ENCODE results near the gene PROK2.

The PROK2 gene

DNA sequence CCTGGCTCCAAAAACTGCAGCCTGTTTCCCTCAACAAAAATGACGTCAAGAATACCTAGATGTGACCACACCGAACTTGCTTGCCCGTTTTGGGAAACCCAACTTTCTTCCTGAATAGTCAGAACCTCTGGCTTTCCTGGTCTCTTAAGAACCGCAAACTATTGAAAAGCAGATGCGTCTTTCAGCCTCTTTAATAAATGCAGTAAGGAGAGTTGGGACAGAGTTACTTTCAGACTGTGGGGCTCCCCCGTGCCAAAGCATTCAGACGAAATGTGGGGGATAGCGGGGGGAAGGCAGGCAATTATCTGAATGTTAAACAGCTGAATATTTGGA is 1.2 kb upstream of the PROK2 start:
- DNase-seq, result no peak

- DNase-seq, result no peak
Observed at GRCh38 chr3:71785532-71786216, 726 bp upstream of the PROK2 start.

GRCh38 chr3:71784201-71784913 is 591 bp downstream of the PROK2 start:
- DNase-seq, result no peak

GRCh38 chr3:71783152-71783551 is 1.8 kb downstream of the PROK2 start:
- no peak for DNase-seq

DNA sequence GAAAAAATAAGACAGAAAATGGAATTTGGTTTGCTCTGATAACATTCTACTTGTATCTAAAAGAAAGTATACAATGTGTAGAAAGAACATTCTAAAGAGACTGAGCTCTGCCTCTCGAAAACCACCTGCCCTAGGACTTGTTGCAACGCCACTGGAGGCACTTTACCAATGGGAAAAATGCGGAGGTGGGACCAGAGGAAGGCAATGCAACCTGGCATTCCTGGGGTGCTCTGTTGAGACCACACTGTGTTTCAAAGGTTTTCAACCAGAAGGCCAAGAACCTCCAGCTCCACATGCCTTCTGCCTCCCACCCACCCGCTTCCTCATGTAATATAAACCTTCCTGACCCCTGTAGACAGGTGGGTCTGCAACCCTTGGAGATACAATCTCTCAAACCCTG is 4.5 kb downstream of the PROK2 start:
- DNase-seq, result no peak

DNA sequence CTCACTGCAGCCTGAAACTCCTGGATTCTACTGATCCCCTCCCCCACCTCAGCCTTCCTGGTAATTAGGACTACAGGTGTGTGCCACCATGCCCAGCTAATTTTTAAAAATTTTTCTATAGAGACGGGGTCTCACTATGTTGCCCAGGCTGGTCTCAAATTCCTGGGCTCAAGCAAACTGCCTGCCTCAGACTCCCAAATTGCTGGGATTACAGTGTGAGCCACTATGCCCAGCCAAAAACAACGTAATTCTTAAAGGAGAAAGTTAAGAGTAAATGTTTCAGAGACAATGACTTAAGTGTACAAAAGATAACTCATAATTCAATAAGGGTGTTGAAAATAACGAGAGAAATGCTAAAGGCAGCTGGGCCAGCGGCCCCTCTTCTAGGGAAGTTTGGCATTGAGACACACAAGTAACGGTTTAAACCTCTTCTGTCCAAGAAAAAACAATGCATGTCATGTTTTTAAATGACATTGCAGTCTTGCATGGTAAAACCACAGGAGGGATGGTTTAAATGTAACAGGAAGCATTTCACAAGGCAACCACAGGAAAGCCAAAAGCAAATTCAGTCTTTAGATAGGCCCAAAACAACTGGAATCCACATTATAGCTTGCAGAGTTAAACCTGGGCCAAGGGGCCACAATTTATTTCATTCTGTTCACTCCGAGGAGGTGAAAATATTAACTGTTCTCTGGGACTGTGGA is 5.1 kb downstream of the PROK2 start:
- peak in 1 of 2 donors; percentile 19 for DNase-seq

DNA sequence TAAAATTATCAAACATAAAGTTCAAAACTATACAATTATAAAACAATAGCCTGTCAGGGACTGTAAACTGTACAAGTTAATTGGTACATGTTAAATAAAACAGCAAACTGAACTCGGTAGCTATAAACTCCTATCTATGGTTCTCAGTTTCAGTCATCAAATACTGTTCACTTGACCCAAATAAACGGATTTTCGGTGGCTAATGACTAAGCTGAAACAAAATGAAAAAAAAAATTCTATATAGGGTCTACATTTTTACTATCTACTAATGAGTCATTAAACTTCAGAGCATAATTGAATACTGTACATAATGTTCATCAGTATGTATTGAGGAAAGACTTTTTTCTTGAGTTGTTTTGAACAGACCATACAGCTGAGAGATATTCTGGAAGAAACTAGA is 6.6 kb downstream of the PROK2 start:
- no peak for DNase-seq

- DNase-seq, result no peak
Observed at GRCh38 chr3:71776538-71776937, 8.4 kb downstream of the PROK2 start.

DNA sequence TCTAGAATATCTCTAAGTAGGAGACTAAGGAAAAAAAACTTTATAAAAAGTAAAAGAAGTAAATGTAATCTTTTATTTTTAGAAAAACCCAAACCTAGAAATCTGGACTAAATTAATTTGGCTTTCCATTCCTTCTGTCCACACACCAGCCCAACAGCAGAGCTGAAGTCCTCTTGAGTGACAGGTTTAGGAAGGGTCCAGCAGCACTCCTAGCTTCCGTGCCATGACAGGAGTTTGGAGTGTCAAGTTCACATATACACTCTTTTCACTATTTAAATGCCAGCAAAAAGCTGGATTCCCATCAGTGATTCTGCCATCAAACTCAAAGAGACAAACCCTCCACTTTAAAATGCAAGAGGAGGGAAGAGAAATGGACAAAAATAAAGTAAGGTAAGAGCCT is 13.1 kb downstream of the PROK2 start:
- DNase-seq, result no peak

DNA sequence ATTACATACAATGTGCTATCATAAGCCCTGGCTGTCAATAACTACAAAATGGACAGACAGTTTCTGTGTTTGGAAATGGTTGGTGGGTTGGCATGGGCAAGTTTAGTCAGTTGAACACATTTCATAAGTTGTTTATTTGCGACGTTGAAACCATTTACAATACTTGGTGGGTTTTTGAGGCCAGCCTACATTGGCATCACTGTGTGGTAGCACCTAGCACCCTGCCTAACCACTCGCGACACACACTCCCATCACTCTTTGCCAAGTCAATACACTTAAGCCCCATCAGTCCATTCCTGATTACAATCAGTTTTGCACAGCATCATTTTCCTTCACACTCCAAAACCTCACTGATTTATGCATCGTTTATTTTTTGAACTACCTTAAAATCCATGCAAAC is 13.8 kb downstream of the PROK2 start:
- DNase-seq, result no peak

DNA sequence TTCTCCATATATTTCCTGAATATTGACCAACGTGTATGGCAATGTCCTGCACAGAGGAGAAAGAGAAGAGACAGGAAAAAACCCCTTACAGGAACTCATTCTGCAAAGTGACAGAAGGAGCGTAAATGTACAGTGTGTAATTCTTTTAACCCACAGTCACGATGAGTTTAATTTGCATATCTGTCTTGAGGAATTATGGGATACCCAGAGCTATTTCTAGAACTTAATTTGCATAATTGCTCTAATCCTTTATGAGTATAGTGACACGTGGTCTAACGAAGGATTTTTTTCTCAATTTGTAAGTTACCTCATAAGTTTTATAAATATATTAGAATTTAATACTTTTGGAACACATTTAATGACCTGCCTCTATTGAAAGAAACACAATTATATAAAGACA is 21.5 kb downstream of the PROK2 start:
- no peak for DNase-seq

DNA sequence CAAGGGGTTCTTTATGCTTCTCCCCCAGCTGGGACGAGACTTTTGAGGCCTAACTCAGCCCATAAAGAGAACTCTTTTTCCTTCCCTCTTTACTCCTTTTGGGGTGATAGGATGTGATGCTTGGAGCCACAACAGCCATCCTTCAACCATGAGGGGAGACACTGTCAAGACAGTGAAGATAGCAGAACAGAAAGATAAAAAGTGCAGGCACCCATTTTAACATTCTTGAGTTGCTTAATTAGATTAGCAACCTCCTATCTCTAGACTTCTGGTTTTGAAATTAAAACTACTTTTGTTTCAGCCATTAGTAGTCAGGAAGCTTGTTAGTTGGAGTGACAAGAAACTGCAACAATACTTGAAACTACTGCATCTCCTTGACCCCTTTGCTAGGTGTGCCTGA is 24.8 kb downstream of the PROK2 start:
- no peak for DNase-seq

GRCh38 chr3:71759401-71759800 is 25.5 kb downstream of the PROK2 start:
- no peak for DNase-seq

DNA sequence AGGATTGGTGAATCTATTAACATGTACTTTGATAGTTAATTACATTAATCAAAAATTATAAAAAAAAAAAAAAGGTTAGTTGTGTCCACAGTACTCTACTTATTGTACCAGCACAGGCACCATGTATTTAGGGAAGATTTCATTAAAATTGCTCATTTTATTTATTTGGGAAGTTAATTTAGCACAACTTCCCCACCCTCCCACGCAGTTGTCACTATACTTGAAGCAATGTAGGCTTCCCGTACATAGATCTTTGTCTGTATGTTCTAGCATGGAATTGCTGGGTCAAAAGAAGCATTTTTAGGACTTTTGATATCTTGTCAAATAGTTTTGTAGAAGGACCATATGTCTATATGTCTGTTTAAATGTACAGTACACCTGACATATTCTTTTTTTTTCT is 26.9 kb downstream of the PROK2 start:
- no peak for DNase-seq

DNA sequence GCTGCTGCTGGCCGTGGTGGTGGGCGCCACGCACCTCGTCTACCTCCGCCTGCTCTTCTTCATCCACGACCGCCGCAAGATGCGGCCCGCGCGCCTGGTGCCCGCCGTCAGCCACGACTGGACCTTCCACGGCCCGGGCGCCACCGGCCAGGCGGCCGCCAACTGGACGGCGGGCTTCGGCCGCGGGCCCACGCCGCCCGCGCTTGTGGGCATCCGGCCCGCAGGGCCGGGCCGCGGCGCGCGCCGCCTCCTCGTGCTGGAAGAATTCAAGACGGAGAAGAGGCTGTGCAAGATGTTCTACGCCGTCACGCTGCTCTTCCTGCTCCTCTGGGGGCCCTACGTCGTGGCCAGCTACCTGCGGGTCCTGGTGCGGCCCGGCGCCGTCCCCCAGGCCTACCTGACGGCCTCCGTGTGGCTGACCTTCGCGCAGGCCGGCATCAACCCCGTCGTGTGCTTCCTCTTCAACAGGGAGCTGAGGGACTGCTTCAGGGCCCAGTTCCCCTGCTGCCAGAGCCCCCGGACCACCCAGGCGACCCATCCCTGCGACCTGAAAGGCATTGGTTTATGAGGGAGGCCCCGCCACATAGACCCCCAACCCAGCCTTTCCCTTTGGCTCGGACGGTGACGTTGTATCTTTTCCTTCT is 30.2 kb downstream of the PROK2 start:
- no peak for DNase-seq

DNA sequence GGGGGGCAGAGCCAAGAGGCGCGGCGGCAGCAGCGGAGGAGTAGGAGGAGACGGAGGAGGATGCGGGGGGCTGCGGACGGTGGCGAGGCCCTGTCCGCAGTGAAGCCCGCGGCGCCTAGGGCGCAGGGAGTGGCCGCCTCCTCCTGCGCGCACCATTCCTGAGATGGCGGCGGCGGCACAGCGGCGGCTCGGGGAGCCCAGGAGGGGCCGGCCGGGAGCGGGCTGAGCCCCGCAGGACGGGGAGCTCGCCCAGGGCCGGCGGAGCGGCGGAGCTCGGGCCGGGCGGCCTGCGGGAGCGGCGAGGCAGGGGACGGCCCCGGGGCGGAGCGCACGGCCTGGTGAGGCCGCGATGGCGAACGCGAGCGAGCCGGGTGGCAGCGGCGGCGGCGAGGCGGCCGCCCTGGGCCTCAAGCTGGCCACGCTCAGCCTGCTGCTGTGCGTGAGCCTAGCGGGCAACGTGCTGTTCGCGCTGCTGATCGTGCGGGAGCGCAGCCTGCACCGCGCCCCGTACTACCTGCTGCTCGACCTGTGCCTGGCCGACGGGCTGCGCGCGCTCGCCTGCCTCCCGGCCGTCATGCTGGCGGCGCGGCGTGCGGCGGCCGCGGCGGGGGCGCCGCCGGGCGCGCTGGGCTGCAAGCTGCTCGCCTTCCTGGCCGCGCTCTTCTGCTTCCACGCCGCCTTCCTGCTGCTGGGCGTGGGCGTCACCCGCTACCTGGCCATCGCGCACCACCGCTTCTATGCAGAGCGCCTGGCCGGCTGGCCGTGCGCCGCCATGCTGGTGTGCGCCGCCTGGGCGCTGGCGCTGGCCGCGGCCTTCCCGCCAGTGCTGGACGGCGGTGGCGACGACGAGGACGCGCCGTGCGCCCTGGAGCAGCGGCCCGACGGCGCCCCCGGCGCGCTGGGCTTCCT is 31.0 kb downstream of the PROK2 start, which contains the start of gene GPR27:
Gene GPR27, plus strand, starts transcription at position 155 of the 909 bp plus-strand sequence. Its CDS starts 195 bp downstream, at position 350.
- no peak for DNase-seq

GRCh38 chr3:71752831-71753700 is 31.9 kb downstream of the PROK2 start:
- DNase-seq, result no peak

DNA sequence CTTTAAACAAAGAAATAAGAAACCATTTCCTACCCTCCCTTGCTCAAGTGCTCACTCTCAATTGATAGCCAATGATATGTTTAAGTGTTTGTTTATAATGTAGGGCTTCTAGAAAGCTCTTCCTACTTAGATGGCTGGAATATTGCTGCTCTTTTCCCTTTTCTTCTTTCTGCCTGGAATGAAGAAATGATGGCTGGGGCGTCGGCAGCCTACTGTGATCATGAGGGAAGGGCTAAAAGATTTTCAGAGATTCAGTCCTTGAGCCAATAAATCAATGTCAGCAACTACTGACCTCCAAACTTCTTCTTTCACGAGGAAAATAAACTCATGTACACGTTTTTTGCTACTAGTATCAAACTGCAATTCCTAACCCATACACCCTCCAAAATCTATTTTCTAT is 33.3 kb downstream of the PROK2 start:
- DNase-seq, result no peak

DNA sequence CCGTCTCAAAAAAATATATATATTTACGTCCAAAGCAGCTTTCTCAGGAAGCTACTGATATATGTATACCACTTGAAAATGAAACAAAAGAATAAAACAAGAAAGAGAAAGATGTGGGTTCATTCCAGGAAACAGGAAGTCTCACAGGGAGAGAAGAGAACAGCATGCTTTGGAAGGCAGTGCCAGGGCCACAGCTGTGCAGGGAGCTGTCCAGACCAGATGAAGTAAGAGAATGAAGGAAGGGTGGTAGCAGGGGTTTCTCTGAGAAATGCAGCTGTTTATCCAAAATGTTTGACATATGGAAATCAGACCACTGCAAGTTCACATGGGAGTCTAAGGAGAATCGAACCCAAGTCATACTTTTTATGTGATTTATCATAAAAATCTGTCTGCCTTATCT is 40.2 kb downstream of the PROK2 start:
- DNase-seq, result no peak

- no peak for DNase-seq
Observed at GRCh38 chr3:71742621-71743020, 42.3 kb downstream of the PROK2 start.

DNA sequence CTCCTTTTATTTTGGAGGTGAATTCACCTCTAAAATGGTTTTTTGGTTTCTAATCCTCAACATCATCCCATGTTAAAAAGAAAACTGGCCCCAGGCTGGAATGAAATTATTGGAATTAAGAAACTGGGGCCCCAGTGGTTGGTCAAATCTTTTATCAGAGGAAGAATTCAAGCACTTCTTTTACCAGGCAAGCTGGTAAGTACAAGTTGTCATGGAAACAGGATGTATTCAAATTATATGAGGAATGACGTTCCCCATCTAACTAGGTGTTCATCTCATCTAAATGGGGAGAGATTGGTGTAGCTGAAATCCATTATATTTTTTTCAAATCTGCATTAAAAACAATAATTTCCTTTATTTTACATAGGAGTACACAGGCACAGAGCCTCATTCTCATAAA is 50.1 kb downstream of the PROK2 start:
- no peak for DNase-seq

GRCh38 chr3:71733319-71733718 is 51.6 kb downstream of the PROK2 start:
- no peak for DNase-seq
